Measurements from ENCODE around the gene TNFRSF14.

Gene TNFRSF14

GRCh38 chr1:2561898-2562895 lies 6.0 kb downstream of the TNFRSF14 start:
- no peak overlapping the region for H3K4me3 ChIP-seq (ENCODE audit: control insufficient read depth, low read depth, low read length)
- DNase-seq (ENCODE audit: low read depth): no peak
- TF ChIP-seq CTCF (IDR thresholded peaks at IDR 0.05; ENCODE audit: control insufficient read depth, insufficient read depth, low read depth, low read length, missing control alignments): peak; percentile 49

- H3K4me3 ChIP-seq (ENCODE audit: control insufficient read depth, low read depth, low read length): no peak overlapping the region
- DNase-seq (ENCODE audit: low read depth): no peak
- no peak for TF ChIP-seq CTCF (IDR thresholded peaks at IDR 0.05; ENCODE audit: control insufficient read depth, insufficient read depth, low read depth, low read length, missing control alignments)
These were observed 7.0 kb downstream of the TNFRSF14 start for GRCh38 chr1:2563205-2563604.

DNA sequence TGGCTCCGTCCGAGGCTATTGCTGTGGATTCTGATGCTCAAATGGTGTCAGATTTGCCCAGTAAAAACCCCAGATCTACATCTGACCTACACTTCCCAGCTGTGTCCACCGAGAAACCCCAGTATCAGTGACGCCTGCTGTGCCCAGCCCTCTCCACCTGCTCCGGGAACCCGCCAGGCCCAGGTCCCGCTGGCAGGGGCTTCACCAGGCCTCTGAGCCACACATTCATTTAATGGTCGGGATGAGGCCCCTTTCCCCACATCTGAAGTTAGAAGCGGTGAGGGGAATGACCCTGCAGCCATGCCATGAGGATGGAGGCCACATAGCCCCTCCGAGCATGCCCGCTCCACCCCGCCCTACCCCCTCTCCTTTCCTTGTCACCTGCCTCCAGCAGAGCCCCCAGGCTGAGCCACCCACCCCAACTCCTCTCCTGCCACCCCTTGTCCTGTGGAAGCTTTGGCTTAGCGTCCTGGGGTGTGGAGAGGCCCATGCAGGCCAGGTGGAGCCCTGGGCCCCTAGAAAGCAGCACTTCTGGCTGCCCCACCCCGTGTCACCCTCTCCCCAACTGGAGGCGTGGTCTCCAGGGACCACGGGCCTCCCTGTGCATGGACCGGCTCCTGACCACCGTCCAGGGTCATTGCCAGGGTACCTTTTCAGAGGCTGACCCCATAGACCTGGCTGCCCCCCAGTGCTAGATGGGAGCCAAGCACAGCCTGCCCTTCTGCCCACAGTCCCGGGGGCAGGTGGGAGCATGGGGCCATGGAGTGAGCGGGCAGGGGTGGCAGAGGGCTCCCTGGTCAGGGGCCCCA lies 8.0 kb downstream of the TNFRSF14 start:
- no peak overlapping the region for H3K4me3 ChIP-seq (ENCODE audit: control insufficient read depth, low read depth, low read length)
- TF ChIP-seq CTCF (IDR thresholded peaks at IDR 0.05; ENCODE audit: control insufficient read depth, insufficient read depth, low read depth, low read length, missing control alignments): no peak
- DNase-seq (ENCODE audit: low read depth): no peak

DNA sequence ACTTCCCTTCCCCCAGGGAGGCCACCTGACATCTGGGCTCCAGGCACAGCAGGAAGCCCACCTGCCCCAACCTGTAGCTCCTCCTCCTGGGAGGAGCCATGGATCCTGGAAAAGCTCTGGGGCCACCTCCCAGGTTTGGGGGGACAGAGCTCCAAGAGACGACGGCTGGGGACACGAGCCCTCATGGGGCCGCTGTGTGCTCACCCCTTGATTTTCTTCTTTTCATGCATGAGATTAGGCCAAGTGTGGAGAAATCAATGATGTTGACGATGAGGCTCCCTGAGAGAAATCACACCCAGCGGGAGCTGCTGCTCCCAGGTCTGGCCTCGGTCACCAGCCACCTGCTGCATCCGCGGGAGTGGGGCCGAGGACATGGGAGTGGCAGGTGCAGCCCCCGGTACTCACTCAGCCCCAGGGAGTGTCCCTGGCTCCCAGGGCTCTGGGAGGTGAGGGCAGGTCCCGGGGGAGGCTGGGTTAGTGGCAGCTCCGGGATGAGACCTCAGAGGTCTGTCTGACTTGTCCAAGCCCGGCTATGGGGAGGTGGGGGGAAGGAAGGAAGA lies 8.7 kb downstream of the TNFRSF14 start:
- no peak for TF ChIP-seq CTCF (IDR thresholded peaks at IDR 0.05; ENCODE audit: control insufficient read depth, insufficient read depth, low read depth, low read length, missing control alignments)
- no peak overlapping the region for H3K4me3 ChIP-seq (ENCODE audit: control insufficient read depth, low read depth, low read length)
- no peak for DNase-seq (ENCODE audit: low read depth)

DNA sequence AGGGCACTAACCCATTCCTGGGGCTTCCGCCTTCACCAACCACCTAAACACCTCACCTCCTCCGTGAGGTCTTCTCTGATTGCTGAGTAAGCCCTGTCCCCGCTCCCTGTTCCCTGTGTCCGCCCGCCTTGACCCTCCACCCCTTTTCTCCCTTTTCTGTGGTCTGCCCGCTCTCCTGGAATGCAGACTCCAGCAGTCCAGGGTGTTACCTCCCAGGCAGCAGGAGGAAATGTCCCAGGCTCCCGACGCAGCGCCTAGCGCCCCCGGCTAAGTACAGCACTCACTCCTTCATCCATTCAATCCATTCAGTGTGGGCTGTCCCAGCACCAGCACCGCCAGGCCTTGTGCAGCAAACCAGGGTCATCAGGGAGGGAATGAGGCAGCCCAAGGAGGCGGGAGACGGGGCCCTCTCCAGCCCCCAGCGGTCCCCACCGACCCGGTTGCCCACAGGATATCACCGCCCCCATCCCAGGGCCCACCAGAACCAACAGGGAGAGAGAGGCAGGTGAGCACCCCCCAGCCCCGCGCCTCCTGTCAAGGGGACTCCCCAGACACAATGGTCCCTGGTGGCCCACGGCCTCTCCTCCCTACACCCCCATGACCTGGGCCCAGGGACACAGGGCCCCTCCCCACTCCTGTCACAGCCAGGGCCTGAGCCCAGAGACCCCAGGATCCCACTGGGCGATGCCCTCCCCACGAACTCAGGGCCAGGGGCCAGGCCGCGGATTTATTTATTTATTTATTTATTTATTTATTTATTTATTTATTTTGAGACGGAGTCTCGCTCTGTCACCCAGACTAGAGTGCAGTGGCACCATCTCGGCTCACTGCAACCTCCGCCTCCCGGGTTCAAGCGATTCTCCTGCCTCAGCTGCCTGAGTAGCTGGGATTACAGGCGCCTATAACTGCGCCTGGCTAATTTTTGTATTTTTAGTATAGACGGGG lies 10.2 kb downstream of the TNFRSF14 start:
- TF ChIP-seq CTCF (IDR thresholded peaks at IDR 0.05; ENCODE audit: control insufficient read depth, insufficient read depth, low read depth, low read length, missing control alignments): no peak
- no peak for DNase-seq (ENCODE audit: low read depth)
- H3K4me3 ChIP-seq (ENCODE audit: control insufficient read depth, low read depth, low read length): no peak overlapping the region

All from AG09309 (cell line).